CD14-positive monocyte (primary cell): Measurements from ENCODE around the gene GCC2. TPM values are rescaled to one million over a fixed set of nuclear protein-coding genes. Genes with fewer than 3 reads are reported as not detected.
A peak's percentile ranks its signal among the peaks of the same experiment; 100 is the strongest.
"Not testable (repeated sequence)": the region's sequence is repeated elsewhere in the genome, so short reads cannot be mapped to it uniquely, and the experiment has no call there.

Experiments used
- DNase-seq, 3 donors: peaks; one replicate each; pipeline ENCODE4 v3.0.0-alpha.2; 2011 to 2022
- H2AFZ ChIP-seq: 2 replicates; pipeline ENCODE4 v1.6.0; 2012; ENCODE audit warnings: mild to moderate bottlenecking, low read depth, low read length, inconsistent platforms; ENCODE audit not compliant: insufficient read depth, poor library complexity, severe bottlenecking
- H3K27ac ChIP-seq, 2 donors: 1 replicate in 1 of 2; 2 replicates in 1 of 2; pipeline ENCODE4 v1.5.1; 2012 to 2013; ENCODE audit warnings: low read length in 2 of 2, control low read depth in 1 of 2, inconsistent platforms in 1 of 2, low read depth in 1 of 2, mild to moderate bottlenecking in 1 of 2
- H3K27me3 ChIP-seq, 2 donors: one replicate each; pipeline versions ENCODE4 v1.6.0 to v1.6.1; 2011 to 2013; ENCODE audit warnings: low read length in 2 of 2; ENCODE audit not compliant: control insufficient read depth in 2 of 2, insufficient read depth in 2 of 2
- H3K36me3 ChIP-seq, 2 donors: replicated peaks in 1 of 2; 1 replicate in 1 of 2; 2 replicates in 1 of 2; pipeline versions ENCODE4 v1.5.1 to v1.6.1; 2012 to 2013; ENCODE audit warnings: low read length in 2 of 2, control low read depth in 1 of 2, inconsistent platforms in 1 of 2, mild to moderate bottlenecking in 1 of 2; ENCODE audit not compliant: insufficient read depth in 2 of 2, control insufficient read depth in 1 of 2
- H3K4me1 ChIP-seq, 2 donors: 1 replicate in 1 of 2; 2 replicates in 1 of 2; pipeline versions ENCODE4 v1.5.1 to v1.6.1; 2012 to 2013; ENCODE audit warnings: low read length in 2 of 2, control low read depth in 1 of 2, inconsistent platforms in 1 of 2, mild to moderate bottlenecking in 1 of 2, moderate library complexity in 1 of 2; ENCODE audit not compliant: insufficient read depth in 2 of 2, control insufficient read depth in 1 of 2
- H3K4me2 ChIP-seq: replicated peaks from 2 replicates; pipeline ENCODE3; 2012; ENCODE audit warnings: low read length, moderate library complexity, mild to moderate bottlenecking; ENCODE audit not compliant: poor library complexity, severe bottlenecking; ENCODE audit errors: extremely low read depth
- H3K4me3 ChIP-seq, 3 experiments: fragments of 200-600 bp in 1 of 3; sonication (generic) in 1 of 3; replicated peaks in 1 of 3; 1 replicate in 2 of 3; 2 replicates in 1 of 3; pipeline ENCODE4 v1.5.1; 2011 to 2013; ENCODE audit warnings: low read length in 3 of 3, mild to moderate bottlenecking in 3 of 3, control low read depth in 2 of 3, low read depth in 2 of 3, inconsistent platforms in 1 of 3, moderate library complexity in 1 of 3
- H3K79me2 ChIP-seq: 2 replicates; pipeline ENCODE4 v1.6.0; 2012; ENCODE audit warnings: mild to moderate bottlenecking, control low read depth, inconsistent platforms, low read length, moderate library complexity; ENCODE audit not compliant: insufficient read depth
- H3K9ac ChIP-seq: 2 replicates; pipeline ENCODE4 v1.6.0; 2017; ENCODE audit warnings: low read length, mild to moderate bottlenecking; ENCODE audit not compliant: insufficient read depth, poor library complexity, severe bottlenecking
- H3K9me3 ChIP-seq, 2 donors: replicated peaks in 1 of 2; 1 replicate in 1 of 2; 2 replicates in 1 of 2; pipeline versions ENCODE4 v1.5.1 to v1.6.1; 2012 to 2013; ENCODE audit warnings: low read length in 2 of 2, control low read depth in 1 of 2; ENCODE audit not compliant: control insufficient read depth in 1 of 2, insufficient read depth in 1 of 2
- H4K20me1 ChIP-seq: 2 replicates; pipeline ENCODE4 v1.6.0; 2012; ENCODE audit warnings: mild to moderate bottlenecking, low read length, control low read depth, moderate library complexity; ENCODE audit not compliant: insufficient read depth
- H3K27ac Mint-ChIP-seq, 7 donors: one replicate each; pipeline ENCODE4 v1.8.0; 2020; ENCODE audit warnings: mild to moderate bottlenecking in 7 of 7, mixed read lengths in 7 of 7, moderate library complexity in 6 of 7, inconsistent platforms in 2 of 7
- H3K27me3 Mint-ChIP-seq, 3 donors: one replicate each; pipeline ENCODE4 v1.8.0; 2021 to 2022; ENCODE audit warnings: low read depth in 3 of 3, mild to moderate bottlenecking in 3 of 3, mixed read lengths in 3 of 3, moderate library complexity in 3 of 3, inconsistent platforms in 1 of 3
- H3K36me3 Mint-ChIP-seq, 2 donors: one replicate each; pipeline ENCODE4 v1.8.0; 2020; ENCODE audit warnings: mixed read lengths in 2 of 2, inconsistent platforms in 1 of 2, mild to moderate bottlenecking in 1 of 2
- H3K4me1 Mint-ChIP-seq: one replicate; pipeline ENCODE4 v1.8.0; 2020; ENCODE audit warnings: mild to moderate bottlenecking, mixed read lengths
- H3K4me3 Mint-ChIP-seq, 2 donors: one replicate each; pipeline ENCODE4 v1.8.0; 2020; ENCODE audit warnings: mild to moderate bottlenecking in 2 of 2, mixed read lengths in 2 of 2, moderate library complexity in 1 of 2
- H3K9me3 Mint-ChIP-seq, 7 donors: one replicate each; pipeline ENCODE4 v1.8.0; 2020 to 2022; ENCODE audit warnings: mixed read lengths in 7 of 7, mild to moderate bottlenecking in 6 of 7, moderate library complexity in 6 of 7, inconsistent platforms in 2 of 7
- CTCF ChIP-seq: fragments of 200-600 bp; IDR thresholded peaks from one replicate; pipeline ENCODE4 v1.8.0; 2022; ENCODE audit warnings: antibody characterized with exemption, mild to moderate bottlenecking
- WGBS: methylation state at CpG from one replicate; pipeline ENCODE4 v1.1.5; 2013; ENCODE audit warnings: missing lambda C conversion rate; ENCODE audit not compliant: insufficient coverage; 5-methylcytosine and 5-hydroxymethylcytosine counted together
- intact Hi-C, 2 donors: fragments of 100-400 bp; cut with micrococcal nuclease; formaldehyde crosslinking; loops; one replicate each; pipeline versions ENCODE4 v1.15.0 to v1.15.1; 2023
- polyA plus RNA-seq, 3 donors: library from polyadenylated mRNA; depleted of rRNA in 1 of 3; unstranded in 2 of 3; stranded (reverse) in 1 of 3; fragments of 300-500 nt in 2 of 3; fragments of >200 nt in 1 of 3; fragmentation: Illumina TruSeq in 2 of 3; gene quantifications; 1 replicate in 2 of 3; 2 replicates in 1 of 3; pipeline ENCODE4 v1.2.3, GENCODE V29; 2012 to 2021

Gene GCC2
- polyA plus RNA-seq, 3 donors, result 6.0 to 13.7 (median 6.6) TPM

DNA sequence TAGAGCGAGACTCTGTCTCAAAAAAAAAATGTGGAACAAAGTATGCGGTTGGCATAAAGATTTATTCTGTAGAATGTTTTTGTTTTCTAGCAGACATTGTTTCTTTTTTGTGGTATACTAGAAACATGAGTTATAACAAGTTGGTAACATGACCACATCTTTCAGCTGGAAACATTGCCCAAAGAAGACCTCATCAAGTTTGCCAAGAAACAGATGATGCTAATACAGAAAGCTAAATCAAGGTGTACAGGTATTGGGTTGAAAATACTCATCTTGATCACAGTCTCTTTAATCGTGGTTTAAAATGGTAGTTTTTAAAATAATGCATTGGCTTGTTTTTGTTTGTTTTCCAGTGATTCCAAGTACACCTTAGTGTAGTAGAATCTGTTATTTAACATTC is 1.9 kb downstream of the GCC2 start:
- no peaks in the 10 kb centered on the region for H4K20me1 ChIP-seq
- H3K27me3 ChIP-seq, result no peaks in the 10 kb centered on the region
- H2AFZ ChIP-seq, result no peak overlapping the region
- 100% methylated on average over 1 of the region's 3 CpGs for whole genome bisulfite sequencing
- H3K36me3 Mint-ChIP-seq, result peaks cover 39 to 48% of the 10 kb centered on the region in 2 donors
- H3K9me3 Mint-ChIP-seq, result peaks cover 0 to 3% (median 0%) of the 10 kb centered on the region in 7 donors
- H3K36me3 ChIP-seq, result peaks cover 29 to 46% of the 10 kb centered on the region in 2 donors
- no peak for DNase-seq
- H3K4me2 ChIP-seq, result no peak overlapping the region
- no peak overlapping the region for H3K27ac ChIP-seq
- H3K4me1 Mint-ChIP-seq, result peaks cover 18% of the 10 kb centered on the region
- peaks cover 14% of the 10 kb centered on the region for H3K79me2 ChIP-seq
- TF ChIP-seq CTCF, result no peak
- H3K4me3 Mint-ChIP-seq, result no peak overlapping the region
- no peak overlapping the region for H3K9ac ChIP-seq
- peaks cover 0 to 1% (median 0%) of the 10 kb centered on the region in 3 donors for H3K27me3 Mint-ChIP-seq
- intact Hi-C loops, result no loop called here
- H3K27ac Mint-ChIP-seq, result peak overlapping the region in 4 of 7 donors; percentile 5 to 74 (median 42)
- no peak overlapping the region for H3K4me3 ChIP-seq
- no peaks in the 10 kb centered on the region for H3K9me3 ChIP-seq
- H3K4me1 ChIP-seq, result peaks cover 15 to 24% of the 10 kb centered on the region in 2 donors

GRCh38 chr2:108451976-108452375 is 3.0 kb downstream of the GCC2 start:
- H3K4me2 ChIP-seq, result no peak overlapping the region
- Mint-ChIP-seq H3K4me1 (peaks cover 18% of the 10 kb centered on the region), H3K9me3 (peaks cover 0 to 9% (median 2%) of the 10 kb centered on the region in 7 donors), H3K36me3 (peaks cover 47 to 58% of the 10 kb centered on the region in 2 donors), H3K4me3 (no peak overlapping the region), H3K27ac (peak overlapping the region in 6 of 7 donors; percentile 15 to 61 (median 28)), H3K27me3 (peaks cover 0 to 1% (median 0%) of the 10 kb centered on the region in 3 donors)
- no peak for TF ChIP-seq CTCF
- DNase-seq, result no peak
- 100% methylated on average over 3 of the region's 4 CpGs for WGBS
- H3K4me3 ChIP-seq, result no peak overlapping the region
- no peak overlapping the region for H3K9ac ChIP-seq
- intact Hi-C loops, result no loop called here
- H3K27ac ChIP-seq, result peak overlapping the region in 1 of 2 donors; percentile 41
- peaks cover 39 to 57% of the 10 kb centered on the region in 2 donors for H3K36me3 ChIP-seq
- H3K27me3 ChIP-seq, result no peaks in the 10 kb centered on the region
- peaks cover 15 to 24% of the 10 kb centered on the region in 2 donors for H3K4me1 ChIP-seq
- H4K20me1 ChIP-seq, result no peaks in the 10 kb centered on the region
- H3K79me2 ChIP-seq, result peaks cover 21% of the 10 kb centered on the region
- H2AFZ ChIP-seq, result no peak overlapping the region
- H3K9me3 ChIP-seq, result no peaks in the 10 kb centered on the region

DNA sequence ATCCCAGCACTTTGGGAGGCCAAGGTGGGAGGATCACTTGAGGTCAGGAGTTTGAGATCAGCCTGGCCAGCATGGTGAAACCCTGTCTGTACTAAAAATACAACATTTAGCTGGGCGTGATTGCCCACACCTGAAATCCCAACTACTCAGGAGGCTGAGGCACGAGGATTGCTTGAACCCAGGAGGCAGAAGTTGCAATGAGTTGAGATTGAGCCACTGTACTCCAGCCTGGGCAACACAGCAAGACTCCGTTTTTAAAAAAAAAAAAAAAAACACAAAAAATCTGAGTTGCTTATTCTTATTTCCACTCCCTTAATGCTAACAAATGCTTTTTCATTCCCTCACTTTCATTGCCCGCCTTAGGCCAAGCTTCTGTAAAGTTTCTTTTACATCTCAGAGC is 4.5 kb downstream of the GCC2 start:
- 100% methylated on average over 2 of the region's 4 CpGs for WGBS
- H3K27me3 Mint-ChIP-seq, H4K20me1 ChIP-seq, H3K4me3 ChIP-seq, H3K27me3 ChIP-seq, DNase-seq, H3K27ac ChIP-seq, intact Hi-C loops, H3K4me2 ChIP-seq, H3K9ac ChIP-seq, H2AFZ ChIP-seq, H3K4me3 Mint-ChIP-seq: not testable (repeated sequence)
- H3K4me1 ChIP-seq, result peaks cover 10 to 18% of the 10 kb centered on the region in 2 donors
- H3K27ac Mint-ChIP-seq, result peak overlapping the region in 1 of 7 donors; percentile 41
- peaks cover 13% of the 10 kb centered on the region for H3K4me1 Mint-ChIP-seq
- peaks cover 63 to 73% of the 10 kb centered on the region in 2 donors for H3K36me3 Mint-ChIP-seq
- peaks cover 10 to 22% (median 13%) of the 10 kb centered on the region in 7 donors for H3K9me3 Mint-ChIP-seq
- H3K79me2 ChIP-seq, result peaks cover 33% of the 10 kb centered on the region
- peaks cover 0 to 12% of the 10 kb centered on the region in 2 donors for H3K9me3 ChIP-seq
- peaks cover 50 to 72% of the 10 kb centered on the region in 2 donors for H3K36me3 ChIP-seq
